Measurements from ENCODE around the gene HCN4. TPM values are rescaled to one million over a fixed set of nuclear protein-coding genes. Genes with fewer than 3 reads are reported as not detected.

Gene HCN4
- total RNA-seq, 1 experiment from 2014 or later = 10.5 TPM

DNA sequence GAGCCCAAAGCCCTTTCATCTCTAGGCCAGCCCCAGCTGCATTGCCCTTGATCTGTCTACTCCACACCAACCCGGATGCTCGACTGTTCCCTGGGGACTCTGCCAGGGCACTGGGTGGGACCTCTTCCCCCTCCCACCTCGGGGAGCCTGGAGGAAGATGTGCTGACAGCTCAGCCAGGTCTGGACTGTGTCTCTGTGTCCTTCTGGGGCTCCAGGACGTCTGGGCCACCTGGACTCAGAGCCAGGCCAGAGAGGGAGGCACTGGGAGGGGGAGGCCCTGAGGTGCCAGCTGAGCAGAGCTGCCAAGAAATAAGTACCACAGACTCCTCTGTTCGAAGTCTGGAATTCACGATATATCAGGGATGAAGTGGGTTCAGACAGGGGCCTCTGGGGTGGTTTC is 5.8 kb upstream of the HCN4 start:
- H3K36me3 Mint-ChIP-seq = no peaks in the 10 kb centered on the region
- TF ChIP-seq USF2 (CRISPR knock-in tag; IDR thresholded peaks at IDR 0.05) = no peak
- no peak for TF ChIP-seq EMX1 (CRISPR knock-in tag; IDR thresholded peaks at IDR 0.05)
- no peak for TF ChIP-seq CREB1 (CRISPR knock-in tag; IDR thresholded peaks at IDR 0.05)
- TF ChIP-seq TCF7 (CRISPR knock-in tag; IDR thresholded peaks at IDR 0.05; ENCODE audit: low read depth) = no peak
- no peak for TF ChIP-seq ZNF138 (CRISPR knock-in tag; conservative IDR thresholded peaks at IDR 0.05)
- TF ChIP-seq, protein P1, sequence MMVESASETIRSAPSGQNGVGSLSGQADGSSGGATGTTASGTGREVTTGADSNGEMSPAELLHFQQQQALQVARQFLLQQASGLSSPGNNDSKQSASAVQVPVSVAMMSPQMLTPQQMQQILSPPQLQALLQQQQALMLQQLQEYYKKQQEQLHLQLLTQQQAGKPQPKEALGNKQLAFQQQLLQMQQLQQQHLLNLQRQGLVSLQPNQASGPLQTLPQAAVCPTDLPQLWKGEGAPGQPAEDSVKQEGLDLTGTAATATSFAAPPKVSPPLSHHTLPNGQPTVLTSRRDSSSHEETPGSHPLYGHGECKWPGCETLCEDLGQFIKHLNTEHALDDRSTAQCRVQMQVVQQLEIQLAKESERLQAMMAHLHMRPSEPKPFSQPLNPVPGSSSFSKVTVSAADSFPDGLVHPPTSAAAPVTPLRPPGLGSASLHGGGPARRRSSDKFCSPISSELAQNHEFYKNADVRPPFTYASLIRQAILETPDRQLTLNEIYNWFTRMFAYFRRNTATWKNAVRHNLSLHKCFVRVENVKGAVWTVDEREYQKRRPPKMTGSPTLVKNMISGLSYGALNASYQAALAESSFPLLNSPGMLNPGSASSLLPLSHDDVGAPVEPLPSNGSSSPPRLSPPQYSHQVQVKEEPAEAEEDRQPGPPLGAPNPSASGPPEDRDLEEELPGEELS (CRISPR knock-in tag; IDR thresholded peaks at IDR 0.05) = no peak
- no peak for TF ChIP-seq RORB (CRISPR knock-in tag; IDR thresholded peaks at IDR 0.05)
- no peak for TF ChIP-seq ZNF317 (CRISPR knock-in tag; IDR thresholded peaks at IDR 0.05; ENCODE audit: borderline replicate concordance, low read depth)
- peaks cover 44% of the 10 kb centered on the region for H3K4me1 Mint-ChIP-seq
- no peaks in the 10 kb centered on the region for H3K9me3 Mint-ChIP-seq
- ATAC-seq = no peak
- no peak for DNase-seq (ENCODE audit: low spot score)
- ChIA-PET CTCF (interaction anchor here (1.2 kb wide), 1 partner anchor 90 kb away, joined by 3 read pairs; no protein-coding TSS in a partner anchor), POLR2A (interaction anchor here (0.5 to 0.7 kb wide), 2 partner anchors 42 to 62 kb away, joined by 3 read pairs; no protein-coding TSS in a partner anchor)
- no peak overlapping the region for H3K4me3 Mint-ChIP-seq
- no peak overlapping the region for H3K27ac Mint-ChIP-seq
- H3K27me3 Mint-ChIP-seq (ENCODE audit: low read depth) = peaks cover 29% of the 10 kb centered on the region

DNA sequence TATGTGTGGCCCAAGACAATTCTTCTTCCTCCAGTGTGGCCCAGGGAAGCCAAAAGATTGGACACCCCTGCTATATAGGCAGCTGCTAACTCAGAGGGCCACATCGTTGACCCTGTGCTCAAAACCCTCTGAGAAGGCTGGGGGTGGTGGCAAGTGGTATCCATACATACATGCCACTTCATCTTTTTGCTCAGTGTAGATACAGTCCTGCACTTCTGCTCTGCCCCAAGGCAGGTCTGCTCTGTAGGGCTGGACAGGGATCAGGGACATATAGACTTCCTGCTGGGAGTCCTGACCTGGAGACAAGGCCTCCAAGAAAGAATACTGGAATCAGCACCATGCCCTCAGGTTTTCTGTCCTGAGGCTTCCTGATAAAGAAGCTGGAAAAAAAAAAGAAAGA is 4.5 kb upstream of the HCN4 start:
- H3K9me3 Mint-ChIP-seq = no peaks in the 10 kb centered on the region
- ATAC-seq (no peak), DNase-seq (ENCODE audit: low spot score) (no peak)
- no peak for TF ChIP-seq ZNF138 (CRISPR knock-in tag; conservative IDR thresholded peaks at IDR 0.05)
- TF ChIP-seq ZNF423 (CRISPR knock-in tag; IDR thresholded peaks at IDR 0.05) = no peak
- TF ChIP-seq JAZF1 (CRISPR knock-in tag; IDR thresholded peaks at IDR 0.05) = no peak
- no peak for TF ChIP-seq ERG (CRISPR knock-in tag; IDR thresholded peaks at IDR 0.05)
- TF ChIP-seq CBFB (CRISPR knock-in tag; IDR thresholded peaks at IDR 0.05; ENCODE audit: low read depth) = no peak
- no peak for TF ChIP-seq ZNF317 (CRISPR knock-in tag; IDR thresholded peaks at IDR 0.05; ENCODE audit: borderline replicate concordance, low read depth)
- no peak for TF ChIP-seq GTF2I (CRISPR knock-in tag; conservative IDR thresholded peaks at IDR 0.05)
- TF ChIP-seq ESRRA (CRISPR knock-in tag; IDR thresholded peaks at IDR 0.05; ENCODE audit: borderline replicate concordance) = no peak
- TF ChIP-seq, protein P1 (CRISPR knock-in tag; IDR thresholded peaks at IDR 0.05) = no peak
- no peak for TF ChIP-seq ZNF416 (CRISPR knock-in tag; IDR thresholded peaks at IDR 0.05)
- no peak overlapping the region for H3K4me3 Mint-ChIP-seq
- no peak overlapping the region for H3K27ac Mint-ChIP-seq
- H3K36me3 Mint-ChIP-seq = no peaks in the 10 kb centered on the region
- H3K27me3 Mint-ChIP-seq (ENCODE audit: low read depth) = peaks cover 36% of the 10 kb centered on the region
- POLR2A ChIA-PET = no interaction called here
- CTCF ChIA-PET = interaction anchor here (0.7 to 1.2 kb wide), 3 partner anchors 263 to 331 kb away, joined by 3 read pairs; no protein-coding TSS in a partner anchor
- peaks cover 44% of the 10 kb centered on the region for H3K4me1 Mint-ChIP-seq

- no peak overlapping the region for H3K4me3 Mint-ChIP-seq
- ATAC-seq (no peak), DNase-seq (ENCODE audit: low spot score) (no peak)
- H3K9me3 Mint-ChIP-seq = no peaks in the 10 kb centered on the region
- no peak overlapping the region for H3K27ac Mint-ChIP-seq
- peaks cover 48% of the 10 kb centered on the region for H3K4me1 Mint-ChIP-seq
- ChIA-PET POLR2A (no interaction called here), CTCF (interaction anchor here (0.6 kb wide), 1 partner anchor 51 kb away, joined by 3 read pairs; no protein-coding TSS in a partner anchor)
- peaks cover 43% of the 10 kb centered on the region for H3K27me3 Mint-ChIP-seq (ENCODE audit: low read depth)
- TF ChIP-seq, protein P2, sequence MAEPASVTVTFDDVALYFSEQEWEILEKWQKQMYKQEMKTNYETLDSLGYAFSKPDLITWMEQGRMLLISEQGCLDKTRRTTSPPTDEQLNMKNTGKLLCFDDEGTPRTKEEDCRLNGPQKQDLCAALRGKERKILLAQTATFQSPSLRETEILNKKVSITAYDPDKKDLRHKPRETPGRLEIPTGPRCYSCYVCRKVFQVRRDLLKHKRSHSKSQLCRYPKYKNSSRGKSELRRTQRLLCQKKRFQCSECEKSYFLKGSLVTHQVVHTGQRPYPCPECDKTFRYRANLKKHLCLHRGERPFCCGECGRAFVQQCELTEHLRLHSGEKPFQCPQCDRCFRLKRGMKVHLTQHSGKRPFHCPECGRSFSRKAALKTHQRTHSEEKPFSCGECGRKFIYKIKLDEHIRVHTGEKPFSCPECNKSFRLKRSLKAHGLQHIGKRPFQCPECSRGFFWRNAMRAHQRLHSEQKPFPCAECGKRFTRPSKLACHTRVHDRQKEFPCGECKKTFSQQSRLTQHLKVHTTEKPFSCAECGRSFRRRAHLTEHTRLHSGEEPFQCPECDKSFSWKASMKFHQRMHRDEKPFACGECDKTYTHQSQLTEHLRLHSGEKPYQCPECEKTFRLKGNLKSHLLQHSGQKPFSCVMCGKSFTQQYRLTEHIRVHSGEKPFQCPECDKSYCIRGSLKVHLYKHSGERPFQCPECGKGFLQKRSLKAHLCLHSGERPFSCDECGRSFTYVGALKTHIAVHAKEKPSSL (CRISPR knock-in tag; conservative IDR thresholded peaks at IDR 0.05) = no peak
- TF ChIP-seq NR1H2 (CRISPR knock-in tag; IDR thresholded peaks at IDR 0.05) (no peak), SP1 (CRISPR knock-in tag; conservative IDR thresholded peaks at IDR 0.05) (no peak)
- TF ChIP-seq, protein P3, sequence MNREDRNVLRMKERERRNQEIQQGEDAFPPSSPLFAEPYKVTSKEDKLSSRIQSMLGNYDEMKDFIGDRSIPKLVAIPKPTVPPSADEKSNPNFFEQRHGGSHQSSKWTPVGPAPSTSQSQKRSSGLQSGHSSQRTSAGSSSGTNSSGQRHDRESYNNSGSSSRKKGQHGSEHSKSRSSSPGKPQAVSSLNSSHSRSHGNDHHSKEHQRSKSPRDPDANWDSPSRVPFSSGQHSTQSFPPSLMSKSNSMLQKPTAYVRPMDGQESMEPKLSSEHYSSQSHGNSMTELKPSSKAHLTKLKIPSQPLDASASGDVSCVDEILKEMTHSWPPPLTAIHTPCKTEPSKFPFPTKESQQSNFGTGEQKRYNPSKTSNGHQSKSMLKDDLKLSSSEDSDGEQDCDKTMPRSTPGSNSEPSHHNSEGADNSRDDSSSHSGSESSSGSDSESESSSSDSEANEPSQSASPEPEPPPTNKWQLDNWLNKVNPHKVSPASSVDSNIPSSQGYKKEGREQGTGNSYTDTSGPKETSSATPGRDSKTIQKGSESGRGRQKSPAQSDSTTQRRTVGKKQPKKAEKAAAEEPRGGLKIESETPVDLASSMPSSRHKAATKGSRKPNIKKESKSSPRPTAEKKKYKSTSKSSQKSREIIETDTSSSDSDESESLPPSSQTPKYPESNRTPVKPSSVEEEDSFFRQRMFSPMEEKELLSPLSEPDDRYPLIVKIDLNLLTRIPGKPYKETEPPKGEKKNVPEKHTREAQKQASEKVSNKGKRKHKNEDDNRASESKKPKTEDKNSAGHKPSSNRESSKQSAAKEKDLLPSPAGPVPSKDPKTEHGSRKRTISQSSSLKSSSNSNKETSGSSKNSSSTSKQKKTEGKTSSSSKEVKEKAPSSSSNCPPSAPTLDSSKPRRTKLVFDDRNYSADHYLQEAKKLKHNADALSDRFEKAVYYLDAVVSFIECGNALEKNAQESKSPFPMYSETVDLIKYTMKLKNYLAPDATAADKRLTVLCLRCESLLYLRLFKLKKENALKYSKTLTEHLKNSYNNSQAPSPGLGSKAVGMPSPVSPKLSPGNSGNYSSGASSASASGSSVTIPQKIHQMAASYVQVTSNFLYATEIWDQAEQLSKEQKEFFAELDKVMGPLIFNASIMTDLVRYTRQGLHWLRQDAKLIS (CRISPR knock-in tag; IDR thresholded peaks at IDR 0.05; ENCODE audit: borderline replicate concordance) = no peak
- H3K36me3 Mint-ChIP-seq = no peaks in the 10 kb centered on the region
Observed at GRCh38 chr15:73371812-73372211, 3.1 kb upstream of the HCN4 start.

Data from WTC11 (cell line).